ENCODE data around the gene RIT2. TPM values are rescaled to one million over a fixed set of nuclear protein-coding genes. Genes with fewer than 3 reads are reported as not detected.
"Not testable (repeated sequence)": the region's sequence is repeated elsewhere in the genome, so short reads cannot be mapped to it uniquely, and the experiment has no call there.

The RIT2 gene
- total RNA-seq, 2 donors from 2014 or later = not detected

DNA sequence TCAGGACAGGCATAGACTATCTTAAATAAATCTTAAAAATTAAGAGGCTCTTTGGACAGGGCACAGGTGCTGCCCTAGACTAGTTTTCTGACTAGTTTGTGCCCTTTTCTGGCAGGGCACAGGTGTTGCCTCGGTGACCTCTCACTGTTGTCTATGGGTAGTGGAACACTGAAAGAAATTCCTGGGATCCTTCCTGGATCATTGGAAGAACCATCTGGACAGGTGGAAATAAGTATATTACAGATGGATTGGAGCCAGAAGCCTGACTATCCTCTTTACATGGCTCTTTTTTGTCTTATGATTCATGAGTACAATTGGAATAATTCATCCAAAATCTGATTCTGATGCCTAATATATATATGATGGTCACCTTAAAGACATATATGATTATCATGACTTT is 286.6 kb downstream of the RIT2 start:
- Mint-ChIP-seq H3K27me3 (ENCODE audit: low read depth) (no peaks in the 10 kb centered on the region), H3K36me3 (ENCODE audit: insufficient read depth in 2 of 2) (no peaks in the 10 kb centered on the region), H3K9me3 (peaks cover 3 to 5% of the 10 kb centered on the region in 2 donors), H3K4me3 (no peak overlapping the region), H3K4me1 (ENCODE audit: low read depth) (no peaks in the 10 kb centered on the region), H3K27ac (no peak overlapping the region)
- ATAC-seq (replicated peaks in 1 of 2) (no peak), DNase-seq (no peak)

DNA sequence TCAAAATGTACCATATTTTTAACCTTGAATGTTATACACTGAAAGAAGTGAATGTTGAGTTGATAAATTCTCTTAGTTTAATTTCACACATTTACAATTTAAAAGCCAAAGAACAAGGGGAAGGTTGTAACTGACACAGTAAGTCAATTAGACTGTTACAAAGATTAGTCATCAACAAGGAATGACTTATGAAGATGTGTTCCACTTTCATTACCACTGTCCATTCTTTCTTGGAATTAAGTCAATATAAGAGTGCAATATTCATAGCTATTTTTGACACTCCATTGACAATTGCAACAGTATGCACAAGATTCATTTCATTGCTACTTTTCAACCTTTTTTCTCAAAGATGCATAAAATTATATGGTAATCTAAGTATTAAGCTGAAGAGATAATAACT is 291.3 kb downstream of the RIT2 start:
- peaks cover 4 to 5% of the 10 kb centered on the region in 2 donors for H3K9me3 Mint-ChIP-seq
- H3K36me3 Mint-ChIP-seq (ENCODE audit: insufficient read depth in 2 of 2) = no peaks in the 10 kb centered on the region
- no peaks in the 10 kb centered on the region for H3K4me1 Mint-ChIP-seq (ENCODE audit: low read depth)
- H3K27me3 Mint-ChIP-seq (ENCODE audit: low read depth) = no peaks in the 10 kb centered on the region
- no peak overlapping the region for H3K27ac Mint-ChIP-seq
- DNase-seq = no peak
- ATAC-seq (replicated peaks in 1 of 2) = no peak
- H3K4me3 Mint-ChIP-seq = no peak overlapping the region

DNA sequence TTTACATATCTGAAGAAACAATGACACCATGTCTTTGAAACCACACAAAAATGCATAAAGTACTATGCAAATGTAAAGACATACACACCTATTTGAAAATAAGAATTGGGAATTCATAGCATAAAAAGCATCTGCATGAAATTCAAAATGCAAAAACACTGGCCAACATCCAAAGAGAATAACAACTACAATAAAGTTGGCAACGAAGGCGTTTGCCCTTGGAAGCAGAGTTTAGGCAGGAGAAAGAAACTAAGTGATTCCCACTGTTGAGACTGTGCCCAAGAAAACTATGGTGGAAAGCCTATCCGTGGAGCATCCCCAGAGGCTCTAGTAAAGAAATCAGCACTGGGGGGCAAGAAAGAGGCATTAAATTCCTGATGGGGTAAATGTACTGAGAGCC is 292.8 kb downstream of the RIT2 start:
- Mint-ChIP-seq H3K9me3 (peaks cover 4 to 5% of the 10 kb centered on the region in 2 donors), H3K4me1 (ENCODE audit: low read depth) (no peaks in the 10 kb centered on the region)
- no peak for ATAC-seq (replicated peaks in 1 of 2)

DNA sequence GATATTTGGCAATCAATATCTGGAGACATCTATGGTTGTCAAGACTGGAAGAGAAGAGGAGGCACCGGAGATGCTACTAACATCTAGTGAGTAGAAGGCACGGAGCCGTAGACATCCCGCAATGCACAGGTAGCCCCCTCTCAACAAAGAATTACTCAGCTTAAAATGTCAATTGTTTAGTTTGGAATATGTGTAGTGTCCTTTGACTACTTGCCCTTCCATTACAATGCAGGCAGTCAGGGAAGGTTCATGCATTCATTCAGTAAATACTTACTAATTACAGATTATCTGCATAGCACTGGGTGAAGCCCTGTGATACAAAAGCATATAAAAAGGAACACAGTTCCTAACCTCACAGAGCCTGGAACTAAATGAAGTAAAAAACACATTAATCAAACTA is 294.0 kb downstream of the RIT2 start:
- ATAC-seq (replicated peaks in 1 of 2) (no peak), DNase-seq (no peak)
- Mint-ChIP-seq H3K4me3 (no peak overlapping the region), H3K27ac (no peak overlapping the region), H3K4me1 (ENCODE audit: low read depth) (no peaks in the 10 kb centered on the region), H3K36me3 (ENCODE audit: insufficient read depth in 2 of 2) (no peaks in the 10 kb centered on the region), H3K27me3 (ENCODE audit: low read depth) (no peaks in the 10 kb centered on the region), H3K9me3 (peaks cover 6 to 10% of the 10 kb centered on the region in 2 donors)

More for the DNA sequence above, 292.8 kb downstream of the RIT2 start:
- no peaks in the 10 kb centered on the region for H3K27me3 Mint-ChIP-seq (ENCODE audit: low read depth)
- no peak overlapping the region for H3K27ac Mint-ChIP-seq
- no peaks in the 10 kb centered on the region for H3K36me3 Mint-ChIP-seq (ENCODE audit: insufficient read depth in 2 of 2)
- DNase-seq = no peak
- H3K4me3 Mint-ChIP-seq = no peak overlapping the region

DNA sequence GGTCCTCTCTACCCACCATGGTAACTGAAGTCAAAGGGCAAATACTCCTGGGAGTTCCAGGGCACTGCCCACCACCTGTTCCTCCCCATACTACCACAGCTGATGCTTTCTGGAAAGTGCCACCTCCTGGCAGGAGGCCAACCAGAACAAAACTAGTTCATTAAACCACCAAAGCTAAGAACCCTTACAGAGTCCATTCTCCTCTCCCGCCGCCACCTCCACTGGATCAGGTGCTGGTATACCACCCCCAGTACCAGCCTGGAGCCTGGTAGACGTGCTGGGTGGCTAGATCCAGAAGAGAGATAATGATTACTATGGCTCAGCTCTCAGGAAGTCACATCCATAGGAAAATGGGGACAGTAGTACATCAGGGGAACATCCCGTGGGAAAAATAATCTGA is 300.9 kb downstream of the RIT2 start:
- H3K9me3 Mint-ChIP-seq = peaks cover 9 to 11% of the 10 kb centered on the region in 2 donors
- ATAC-seq (replicated peaks in 1 of 2) = no peak
- no peak for DNase-seq
- H3K36me3 Mint-ChIP-seq (ENCODE audit: insufficient read depth in 2 of 2) = no peaks in the 10 kb centered on the region
- no peaks in the 10 kb centered on the region for H3K4me1 Mint-ChIP-seq (ENCODE audit: low read depth)
- H3K4me3 Mint-ChIP-seq = no peak overlapping the region
- H3K27me3 Mint-ChIP-seq (ENCODE audit: low read depth) = no peaks in the 10 kb centered on the region
- no peak overlapping the region for H3K27ac Mint-ChIP-seq

DNA sequence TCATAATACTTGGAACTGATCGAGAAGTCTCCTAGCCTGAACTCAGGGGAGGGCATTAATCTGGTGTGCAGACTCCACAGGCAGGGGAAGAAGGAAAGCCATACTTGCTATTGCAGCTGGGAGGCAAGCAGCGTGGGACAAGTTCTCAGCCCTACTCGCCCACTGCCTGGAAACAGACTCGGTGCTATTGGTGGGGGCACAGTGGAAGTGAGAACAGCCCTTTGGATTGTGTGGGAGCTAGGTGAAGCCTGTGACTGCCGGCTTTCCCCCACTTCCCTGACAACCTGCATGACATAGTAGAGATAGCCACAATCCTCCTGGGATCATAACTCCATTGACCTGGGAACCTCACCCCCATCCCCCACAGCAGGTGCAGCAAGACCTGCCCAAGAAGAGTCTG is 301.3 kb downstream of the RIT2 start:
- no peak for DNase-seq
- no peak overlapping the region for H3K27ac Mint-ChIP-seq
- no peaks in the 10 kb centered on the region for H3K4me1 Mint-ChIP-seq (ENCODE audit: low read depth)
- ATAC-seq (replicated peaks in 1 of 2) = no peak
- H3K4me3 Mint-ChIP-seq = no peak overlapping the region
- H3K27me3 Mint-ChIP-seq (ENCODE audit: low read depth) = no peaks in the 10 kb centered on the region
- H3K36me3 Mint-ChIP-seq (ENCODE audit: insufficient read depth in 2 of 2) = no peaks in the 10 kb centered on the region
- peaks cover 9 to 11% of the 10 kb centered on the region in 2 donors for H3K9me3 Mint-ChIP-seq

DNA sequence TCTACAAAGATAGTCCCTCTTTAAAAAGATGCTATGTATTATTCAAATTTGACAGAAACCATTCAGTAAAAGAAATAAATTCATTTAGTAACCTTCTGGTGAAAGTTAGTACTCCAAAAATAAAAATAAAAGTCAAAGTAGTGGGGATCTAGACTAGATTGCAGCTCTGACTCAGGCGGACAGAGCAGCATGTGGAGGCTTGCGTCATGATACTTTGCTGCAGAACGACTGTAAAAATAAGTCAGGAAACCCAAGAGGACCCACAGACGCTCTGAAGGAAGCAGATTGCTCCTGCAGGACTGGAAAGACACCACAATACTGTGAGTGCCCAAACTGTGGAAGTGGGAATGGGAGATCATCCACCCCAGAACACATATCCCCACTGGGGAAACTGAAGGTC is 301.9 kb downstream of the RIT2 start:
- H3K9me3 Mint-ChIP-seq = peaks cover 9 to 11% of the 10 kb centered on the region in 2 donors
- H3K4me1 Mint-ChIP-seq (ENCODE audit: low read depth) = no peaks in the 10 kb centered on the region
- ATAC-seq (replicated peaks in 1 of 2) (no peak), DNase-seq (no peak)
- no peaks in the 10 kb centered on the region for H3K27me3 Mint-ChIP-seq (ENCODE audit: low read depth)
- no peak overlapping the region for H3K27ac Mint-ChIP-seq
- no peaks in the 10 kb centered on the region for H3K36me3 Mint-ChIP-seq (ENCODE audit: insufficient read depth in 2 of 2)
- H3K4me3 Mint-ChIP-seq = no peak overlapping the region

DNA sequence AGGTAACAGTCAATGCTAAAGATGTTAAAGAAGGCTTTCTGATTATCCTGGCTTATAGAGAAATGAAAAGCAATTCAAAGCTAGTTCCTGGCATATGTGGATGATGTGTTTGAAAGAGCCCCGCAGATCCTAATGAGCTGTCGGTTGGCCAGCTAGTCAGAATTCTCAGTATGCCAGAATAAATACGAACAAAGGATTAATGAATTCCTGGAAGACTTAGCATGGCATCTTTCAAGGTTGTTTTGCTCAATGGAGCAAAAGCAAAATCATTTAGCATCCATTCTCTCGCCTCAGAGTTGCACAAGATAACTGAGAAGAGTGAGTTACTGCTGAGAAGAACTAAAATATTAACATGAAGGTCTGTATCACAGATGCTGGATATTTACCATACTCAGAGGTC is 307.6 kb downstream of the RIT2 start:
- no peaks in the 10 kb centered on the region for H3K4me1 Mint-ChIP-seq (ENCODE audit: low read depth)
- no peak overlapping the region for H3K4me3 Mint-ChIP-seq
- no peaks in the 10 kb centered on the region for H3K27me3 Mint-ChIP-seq (ENCODE audit: low read depth)
- DNase-seq (no peak), ATAC-seq (replicated peaks in 1 of 2) (no peak)
- H3K36me3 Mint-ChIP-seq (ENCODE audit: insufficient read depth in 2 of 2) = no peaks in the 10 kb centered on the region
- H3K27ac Mint-ChIP-seq = no peak overlapping the region
- H3K9me3 Mint-ChIP-seq = peaks cover 2 to 6% of the 10 kb centered on the region in 2 donors

DNA sequence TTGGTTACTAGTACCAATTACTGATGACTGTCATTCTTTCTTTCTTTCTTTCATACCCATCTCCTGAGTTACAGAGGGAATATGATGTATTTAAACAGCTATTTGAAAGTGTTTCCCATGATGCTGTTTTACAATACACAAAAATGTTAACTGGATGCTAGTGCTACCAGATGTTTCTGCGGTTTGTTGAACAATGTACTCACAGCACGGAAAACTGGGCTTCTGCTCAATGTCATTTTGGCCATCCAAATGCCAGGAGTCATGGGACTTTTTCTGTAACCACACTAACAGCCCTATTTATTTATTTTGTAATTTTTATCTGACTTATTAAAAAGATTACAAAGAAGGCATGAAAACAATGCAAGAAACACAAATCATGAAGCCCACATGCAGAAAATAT is 313.8 kb downstream of the RIT2 start:
- H3K27ac Mint-ChIP-seq = no peak overlapping the region
- no peaks in the 10 kb centered on the region for H3K27me3 Mint-ChIP-seq (ENCODE audit: low read depth)
- DNase-seq (no peak), ATAC-seq (replicated peaks in 1 of 2) (no peak)
- H3K36me3 Mint-ChIP-seq (ENCODE audit: insufficient read depth in 2 of 2) = no peaks in the 10 kb centered on the region
- no peaks in the 10 kb centered on the region for H3K4me1 Mint-ChIP-seq (ENCODE audit: low read depth)
- no peak overlapping the region for H3K4me3 Mint-ChIP-seq
- H3K9me3 Mint-ChIP-seq = peaks cover 1 to 4% of the 10 kb centered on the region in 2 donors

DNA sequence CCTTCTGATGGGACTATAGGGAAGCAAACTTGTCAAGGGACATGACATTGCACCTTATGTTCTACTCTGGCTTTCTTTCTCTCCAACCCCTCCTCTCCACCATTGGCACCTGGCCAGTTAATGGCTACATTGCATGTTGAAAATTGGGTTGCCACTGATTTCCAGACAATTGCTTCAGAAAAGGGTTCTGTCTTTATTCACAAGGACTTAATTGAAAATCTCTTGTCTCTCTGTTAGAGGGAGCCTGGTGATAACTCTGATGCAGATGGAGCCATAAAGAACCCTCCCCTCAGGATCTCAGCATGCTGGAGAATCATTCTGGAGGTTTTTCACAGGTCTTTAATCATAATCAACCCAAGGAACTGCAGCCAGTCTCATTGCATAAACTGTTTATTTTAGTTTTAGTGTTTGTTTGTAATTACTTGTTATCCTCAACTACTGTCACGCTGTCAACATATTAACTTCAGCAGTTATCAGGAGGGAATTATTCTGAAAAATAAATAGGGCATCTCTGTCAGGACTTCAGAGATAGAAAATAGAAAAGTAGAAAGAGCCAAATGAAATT is 316.8 kb downstream of the RIT2 start:
- H3K4me1 Mint-ChIP-seq (ENCODE audit: low read depth) = no peaks in the 10 kb centered on the region
- peaks cover 1 to 6% of the 10 kb centered on the region in 2 donors for H3K9me3 Mint-ChIP-seq
- H3K36me3 Mint-ChIP-seq (ENCODE audit: insufficient read depth in 2 of 2) = no peaks in the 10 kb centered on the region
- no peak for DNase-seq
- ATAC-seq (replicated peaks in 1 of 2) = no peak
- no peak overlapping the region for H3K27ac Mint-ChIP-seq
- no peaks in the 10 kb centered on the region for H3K27me3 Mint-ChIP-seq (ENCODE audit: low read depth)
- no peak overlapping the region for H3K4me3 Mint-ChIP-seq

DNA sequence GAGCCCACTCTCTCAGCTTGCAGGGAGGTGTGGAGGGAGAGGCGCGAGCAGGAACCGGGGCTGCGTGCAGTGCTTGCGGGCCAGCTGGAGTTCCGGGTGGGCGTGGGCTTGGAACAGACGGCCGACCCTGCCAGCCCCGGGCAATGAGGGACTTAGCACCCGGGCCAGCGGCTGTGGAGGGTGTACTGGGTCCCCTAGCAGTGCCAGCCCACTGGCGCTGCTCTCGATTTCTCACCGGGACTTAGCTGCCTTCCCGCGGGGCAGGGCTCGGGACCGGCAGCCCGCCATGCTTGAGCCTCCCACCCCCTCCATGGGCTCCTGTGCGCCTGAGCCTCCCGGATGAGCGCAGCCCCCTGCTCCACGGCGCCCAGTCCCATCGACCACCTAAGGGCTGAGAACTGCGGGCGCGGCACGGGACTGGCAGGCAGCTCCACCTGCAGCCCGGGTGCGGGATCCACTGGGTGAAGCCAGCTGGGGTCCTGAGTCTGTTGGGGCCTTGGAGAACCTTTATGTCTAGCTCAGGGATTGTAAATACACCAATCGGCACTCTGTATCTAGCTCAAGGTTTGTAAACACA is 320.2 kb downstream of the RIT2 start:
- H3K36me3 Mint-ChIP-seq (ENCODE audit: insufficient read depth in 2 of 2); H3K9me3 Mint-ChIP-seq; H3K27me3 Mint-ChIP-seq (ENCODE audit: low read depth); H3K4me3 Mint-ChIP-seq; ATAC-seq (replicated peaks in 1 of 2); H3K27ac Mint-ChIP-seq; DNase-seq; H3K4me1 Mint-ChIP-seq (ENCODE audit: low read depth): not testable (repeated sequence)

DNA sequence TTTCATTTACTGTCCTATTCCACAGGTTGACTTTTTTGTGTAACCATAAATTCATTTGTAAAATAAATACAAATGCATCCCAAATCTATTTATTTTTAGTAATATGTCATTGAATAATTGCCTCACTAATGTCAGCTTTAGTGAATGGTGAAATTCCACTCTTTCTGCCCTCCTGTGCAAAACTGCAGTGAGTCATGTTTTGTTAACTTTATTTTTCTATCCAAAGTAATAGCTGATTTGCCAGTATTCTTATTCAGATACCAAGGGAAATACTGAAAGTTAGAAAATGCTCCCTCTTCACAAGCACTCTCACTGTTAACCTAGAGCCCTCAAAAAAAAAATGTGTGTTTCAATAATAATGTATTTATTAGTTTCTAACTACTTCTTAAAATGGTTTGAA is 322.8 kb downstream of the RIT2 start:
- ATAC-seq (replicated peaks in 1 of 2) (no peak), DNase-seq (no peak)
- Mint-ChIP-seq H3K36me3 (ENCODE audit: insufficient read depth in 2 of 2) (no peaks in the 10 kb centered on the region), H3K27me3 (ENCODE audit: low read depth) (no peaks in the 10 kb centered on the region), H3K9me3 (peaks cover 2 to 6% of the 10 kb centered on the region in 2 donors), H3K4me1 (ENCODE audit: low read depth) (no peaks in the 10 kb centered on the region), H3K4me3 (no peak overlapping the region), H3K27ac (no peak overlapping the region)

DNA sequence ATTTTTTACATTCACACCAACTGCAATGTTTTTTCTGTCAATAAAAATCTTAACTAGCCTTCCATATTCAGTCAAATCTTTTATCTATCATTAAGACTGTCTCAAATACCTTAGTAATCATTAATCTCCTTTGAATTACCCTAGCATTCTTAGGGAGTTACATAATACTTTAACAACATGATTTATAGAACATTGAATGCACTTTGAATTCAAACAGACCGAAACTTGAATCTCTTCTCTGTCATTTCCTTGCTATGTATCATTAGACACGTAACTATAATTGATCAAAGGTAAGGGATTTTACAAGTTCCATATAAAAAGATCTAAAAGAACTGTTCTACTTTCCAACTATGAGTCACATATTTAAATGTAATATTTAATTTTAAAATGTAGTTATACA is 330.9 kb downstream of the RIT2 start:
- ATAC-seq (replicated peaks in 1 of 2) (no peak), DNase-seq (no peak)
- Mint-ChIP-seq H3K9me3 (peaks cover 5 to 10% of the 10 kb centered on the region in 2 donors), H3K27ac (no peak overlapping the region), H3K27me3 (ENCODE audit: low read depth) (no peaks in the 10 kb centered on the region), H3K4me1 (ENCODE audit: low read depth) (no peaks in the 10 kb centered on the region), H3K4me3 (no peak overlapping the region), H3K36me3 (ENCODE audit: insufficient read depth in 2 of 2) (peaks cover 0 to under 1% of the 10 kb centered on the region in 2 donors)

DNA sequence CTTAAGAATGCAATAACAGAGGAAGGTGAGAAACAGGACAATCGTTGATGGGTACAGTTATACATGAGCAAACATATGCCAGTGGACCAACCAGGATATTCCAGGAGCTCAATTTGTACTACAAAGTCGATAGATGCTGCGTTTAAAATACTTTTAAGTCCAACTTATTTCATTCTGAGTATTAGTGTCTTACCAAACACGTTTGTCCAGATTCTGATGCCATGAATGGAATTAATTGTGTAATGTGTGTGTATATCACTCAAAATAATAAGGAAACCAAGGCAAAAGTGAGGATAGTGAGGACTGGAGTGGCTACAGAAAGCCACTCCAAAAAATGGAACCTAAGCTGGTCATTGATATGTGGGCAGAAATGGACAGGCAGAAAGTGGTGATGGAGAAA is 332.6 kb downstream of the RIT2 start:
- Mint-ChIP-seq H3K4me1 (ENCODE audit: low read depth) (no peaks in the 10 kb centered on the region), H3K27me3 (ENCODE audit: low read depth) (no peaks in the 10 kb centered on the region), H3K9me3 (peaks cover 5 to 10% of the 10 kb centered on the region in 2 donors), H3K4me3 (no peak overlapping the region), H3K27ac (no peak overlapping the region), H3K36me3 (ENCODE audit: insufficient read depth in 2 of 2) (peaks cover 0 to 2% of the 10 kb centered on the region in 2 donors)
- ATAC-seq (replicated peaks in 1 of 2) = no peak
- DNase-seq = no peak
